Nephron progenitor cell (in vitro differentiated cells): ENCODE results near the gene SND1.

Experiments
- DNase-seq: peaks from one replicate; pipeline ENCODE4 v3.0.0; 2021
- H3K27ac Mint-ChIP-seq: 2 replicates; pipeline ENCODE4 v1.8.0; 2021; ENCODE audit warnings: mild to moderate bottlenecking, moderate library complexity, mixed read lengths
- H3K27me3 Mint-ChIP-seq: 2 replicates; pipeline ENCODE4 v1.8.0; 2021; ENCODE audit warnings: mild to moderate bottlenecking, low read depth, mixed read lengths; ENCODE audit not compliant: poor library complexity
- H3K36me3 Mint-ChIP-seq: 2 replicates; pipeline ENCODE4 v1.8.0; 2021; ENCODE audit warnings: low read depth, mixed read lengths
- H3K4me1 Mint-ChIP-seq: 2 replicates; pipeline ENCODE4 v1.8.0; 2021; ENCODE audit warnings: mixed read lengths
- H3K4me3 Mint-ChIP-seq: 2 replicates; pipeline ENCODE4 v1.8.0; 2021; ENCODE audit warnings: mild to moderate bottlenecking, moderate library complexity, mixed read lengths
- H3K9me3 Mint-ChIP-seq: 2 replicates; pipeline ENCODE4 v1.8.0; 2021; ENCODE audit warnings: mild to moderate bottlenecking, moderate library complexity, mixed read lengths
- CTCF ChIP-seq: fragments of 200-600 bp; sonication (generic); IDR thresholded peaks from 2 replicates; pipeline ENCODE4 v1.5.0; 2021; ENCODE audit warnings: antibody characterized with exemption

Gene SND1

DNA sequence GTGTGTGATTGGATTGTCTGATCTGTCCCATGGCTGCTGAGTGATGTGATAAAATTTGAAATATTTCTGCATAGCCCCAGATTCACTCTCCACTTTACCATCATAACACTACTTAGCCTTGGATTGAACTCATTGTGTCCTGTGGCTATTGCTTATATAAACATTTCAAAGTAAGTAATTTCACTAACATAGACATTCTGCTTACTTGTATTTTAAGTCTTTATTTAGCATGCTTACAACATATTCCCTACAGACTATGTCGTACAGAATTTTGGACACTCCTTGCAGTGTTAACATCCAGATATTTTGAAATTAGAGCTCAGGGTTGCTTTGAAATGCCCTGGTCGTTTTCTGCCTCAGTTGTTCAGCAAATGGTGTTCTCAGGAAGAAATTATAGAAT lies 261.7 kb downstream of the SND1 start:
- TF ChIP-seq CTCF: no peak

DNA sequence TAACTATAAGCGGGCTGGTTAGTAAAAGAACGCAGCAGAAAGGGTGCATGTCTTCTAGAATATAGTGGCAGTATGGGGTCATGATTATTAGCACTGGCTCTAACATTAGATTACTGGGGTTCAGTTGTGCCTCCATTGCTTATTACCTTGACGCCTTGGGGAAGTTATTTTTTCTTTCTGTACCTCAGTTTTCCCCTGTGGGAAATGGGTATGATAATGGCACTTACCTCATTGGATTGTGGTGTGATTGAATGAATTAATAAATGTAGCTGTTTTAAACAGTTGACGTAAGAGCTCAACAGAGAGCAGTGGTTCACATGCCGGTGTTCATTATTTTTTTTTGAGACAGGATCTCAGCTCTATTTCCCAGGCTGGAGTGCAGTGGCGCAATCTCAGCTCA lies 262.7 kb downstream of the SND1 start:
- H3K4me1 Mint-ChIP-seq: peaks cover 5% of the 10 kb centered on the region
- no peak for DNase-seq
- no peak overlapping the region for H3K4me3 Mint-ChIP-seq
- H3K27ac Mint-ChIP-seq: no peak overlapping the region
- H3K9me3 Mint-ChIP-seq: no peaks in the 10 kb centered on the region
- H3K36me3 Mint-ChIP-seq: peaks cover 4% of the 10 kb centered on the region
- no peak for TF ChIP-seq CTCF
- H3K27me3 Mint-ChIP-seq: no peaks in the 10 kb centered on the region

More for the DNA sequence above, 261.7 kb downstream of the SND1 start:
- no peak for DNase-seq
- H3K36me3 Mint-ChIP-seq: peaks cover 4% of the 10 kb centered on the region
- H3K9me3 Mint-ChIP-seq: no peaks in the 10 kb centered on the region
- H3K27me3 Mint-ChIP-seq: no peaks in the 10 kb centered on the region
- H3K27ac Mint-ChIP-seq: no peak overlapping the region
- H3K4me3 Mint-ChIP-seq: no peak overlapping the region
- H3K4me1 Mint-ChIP-seq: peaks cover 10% of the 10 kb centered on the region

DNA sequence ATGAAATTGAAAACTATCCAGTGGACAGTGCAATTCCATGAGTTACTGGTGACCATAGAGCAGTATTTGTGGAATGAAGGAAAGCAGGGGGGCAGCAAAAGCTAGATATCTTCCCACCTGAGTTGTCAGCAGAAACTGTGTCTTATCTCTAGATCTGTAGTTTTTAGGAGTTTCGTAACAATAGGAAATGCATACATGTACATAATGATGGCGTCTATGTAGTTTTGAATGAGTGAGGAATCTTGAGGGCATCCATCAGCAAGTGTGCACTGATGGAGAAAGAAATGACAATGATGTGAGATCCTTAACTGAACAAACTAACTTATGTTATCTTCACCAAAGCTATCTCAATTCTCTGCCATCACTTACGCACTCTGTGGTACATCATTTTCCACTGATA lies 264.7 kb downstream of the SND1 start:
- no peak overlapping the region for H3K27ac Mint-ChIP-seq

GRCh38 chr7:127918130-127918529 lies 266.1 kb downstream of the SND1 start:
- no peaks in the 10 kb centered on the region for H3K9me3 Mint-ChIP-seq
- no peak overlapping the region for H3K27ac Mint-ChIP-seq
- TF ChIP-seq CTCF: no peak
- DNase-seq: no peak
- no peaks in the 10 kb centered on the region for H3K27me3 Mint-ChIP-seq
- peaks cover 2% of the 10 kb centered on the region for H3K4me1 Mint-ChIP-seq
- H3K4me3 Mint-ChIP-seq: no peak overlapping the region
- H3K36me3 Mint-ChIP-seq: no peaks in the 10 kb centered on the region

More for the DNA sequence above, 264.7 kb downstream of the SND1 start:
- DNase-seq: no peak
- no peaks in the 10 kb centered on the region for H3K27me3 Mint-ChIP-seq
- no peak for TF ChIP-seq CTCF
- no peaks in the 10 kb centered on the region for H3K36me3 Mint-ChIP-seq
- no peaks in the 10 kb centered on the region for H3K9me3 Mint-ChIP-seq
- H3K4me3 Mint-ChIP-seq: no peak overlapping the region
- H3K4me1 Mint-ChIP-seq: peaks cover 5% of the 10 kb centered on the region

DNA sequence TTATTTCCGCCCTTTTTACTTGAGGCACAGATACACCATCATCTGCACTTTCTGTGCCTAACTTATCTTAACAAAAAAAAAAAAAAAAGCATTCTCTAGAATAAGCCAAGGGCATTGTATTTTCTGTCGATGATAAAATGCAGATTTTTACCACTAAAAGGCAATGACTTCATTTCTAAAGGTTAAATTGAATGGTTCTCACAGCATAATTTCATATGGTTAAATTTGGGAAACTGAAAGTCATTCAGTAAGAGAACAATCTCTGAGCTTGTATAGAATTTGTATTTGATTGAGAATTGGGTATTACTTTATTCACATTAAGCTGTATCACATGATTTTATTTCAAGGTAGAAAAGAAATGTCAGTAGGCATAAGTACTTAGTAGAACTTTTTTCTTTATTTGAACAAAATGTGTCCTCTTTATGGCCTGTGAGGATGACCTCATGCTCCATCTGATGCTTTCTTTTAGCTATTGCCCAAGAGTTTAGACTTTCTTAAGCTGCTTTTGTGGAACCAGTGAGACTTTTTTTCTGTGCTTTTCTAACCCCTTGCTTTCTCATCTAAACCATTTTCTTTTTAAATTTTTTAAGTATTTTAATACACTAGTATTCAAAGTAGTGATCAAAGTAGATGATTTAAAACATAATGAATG lies 268.9 kb downstream of the SND1 start:
- TF ChIP-seq CTCF: no peak
- H3K9me3 Mint-ChIP-seq: no peaks in the 10 kb centered on the region
- DNase-seq: no peak
- peaks cover 4% of the 10 kb centered on the region for H3K27me3 Mint-ChIP-seq
- H3K27ac Mint-ChIP-seq: no peak overlapping the region
- no peak overlapping the region for H3K4me3 Mint-ChIP-seq
- H3K36me3 Mint-ChIP-seq: no peaks in the 10 kb centered on the region
- H3K4me1 Mint-ChIP-seq: peaks cover 7% of the 10 kb centered on the region

GRCh38 chr7:127922656-127923055 lies 270.7 kb downstream of the SND1 start:
- no peak for TF ChIP-seq CTCF
- Mint-ChIP-seq H3K9me3 (no peaks in the 10 kb centered on the region), H3K4me3 (no peak overlapping the region), H3K4me1 (peaks cover 7% of the 10 kb centered on the region), H3K36me3 (no peaks in the 10 kb centered on the region), H3K27ac (no peak overlapping the region), H3K27me3 (peaks cover 4% of the 10 kb centered on the region)
- no peak for DNase-seq
